ENCODE data around the gene IL1R1. TPM values are rescaled to one million over a fixed set of nuclear protein-coding genes. Genes with fewer than 3 reads are reported as not detected.

IL1R1 gene
- total RNA-seq, 1 donor from 2014 or later: 1.7 TPM

DNA sequence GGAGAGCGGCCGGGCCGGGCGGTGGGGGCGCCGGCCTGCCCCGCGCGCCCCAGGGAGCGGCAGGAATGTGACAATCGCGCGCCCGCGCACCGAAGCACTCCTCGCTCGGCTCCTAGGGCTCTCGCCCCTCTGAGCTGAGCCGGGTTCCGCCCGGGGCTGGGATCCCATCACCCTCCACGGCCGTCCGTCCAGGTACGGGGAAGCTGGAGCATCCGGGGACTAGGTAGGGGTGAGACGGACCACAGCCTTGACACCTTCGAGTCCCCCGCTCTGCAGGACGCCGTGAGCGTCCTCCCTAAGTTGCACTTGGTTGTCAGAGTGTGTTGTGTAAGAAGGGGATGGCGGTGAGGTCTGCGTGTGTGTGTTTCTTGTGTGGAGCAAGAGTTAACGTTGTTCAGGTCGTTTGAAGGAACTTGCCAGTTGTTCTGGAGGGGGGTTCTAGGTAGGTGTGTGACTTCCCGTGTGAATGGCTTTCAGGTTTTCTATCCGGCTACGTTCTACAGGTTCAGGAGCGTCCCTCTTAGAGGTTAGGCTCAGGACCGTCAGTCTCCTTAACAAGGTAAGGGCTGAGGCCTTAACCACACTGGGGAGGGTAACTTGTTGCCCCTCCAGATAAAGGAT, 393 bp downstream of the IL1R1 start:
- Mint-ChIP-seq H3K9me3 (peaks cover 34% of the 10 kb centered on the region), H3K4me3 (peak overlapping the region; percentile 87), H3K36me3 (no peaks in the 10 kb centered on the region), H3K27ac (no peak overlapping the region), H3K4me1 (peaks cover 9% of the 10 kb centered on the region), H3K27me3 (ENCODE audit: insufficient read depth, low read depth) (peaks cover 28% of the 10 kb centered on the region)
- Histone ChIP-seq H3K79me2 (ENCODE audit: low read depth) (no peaks in the 10 kb centered on the region), H3K27ac (no peak overlapping the region), H3K36me3 (no peaks in the 10 kb centered on the region), H3K4me3 (peak overlapping the region; percentile 51), H3F3A (ENCODE audit: low read depth) (peaks cover 5% of the 10 kb centered on the region), H3K27me3 (peaks cover 37% of the 10 kb centered on the region), H3K9me3 (ENCODE audit: low read depth) (no peaks in the 10 kb centered on the region), H3K4me2 (peak overlapping the region; percentile 75), H3K4me1 (peaks cover 4% of the 10 kb centered on the region), H3K9ac (no peak overlapping the region), H2AFZ (replicated peaks) (peak overlapping the region; percentile 97), H4K20me1 (ENCODE audit: low read depth) (no peaks in the 10 kb centered on the region)
- no peak for TF ChIP-seq EZH2 (IDR thresholded peaks at IDR 0.05)
- TF ChIP-seq EZH2phosphoT487 (IDR thresholded peaks at IDR 0.05): peak; percentile 18
- TF ChIP-seq, protein P1, sequence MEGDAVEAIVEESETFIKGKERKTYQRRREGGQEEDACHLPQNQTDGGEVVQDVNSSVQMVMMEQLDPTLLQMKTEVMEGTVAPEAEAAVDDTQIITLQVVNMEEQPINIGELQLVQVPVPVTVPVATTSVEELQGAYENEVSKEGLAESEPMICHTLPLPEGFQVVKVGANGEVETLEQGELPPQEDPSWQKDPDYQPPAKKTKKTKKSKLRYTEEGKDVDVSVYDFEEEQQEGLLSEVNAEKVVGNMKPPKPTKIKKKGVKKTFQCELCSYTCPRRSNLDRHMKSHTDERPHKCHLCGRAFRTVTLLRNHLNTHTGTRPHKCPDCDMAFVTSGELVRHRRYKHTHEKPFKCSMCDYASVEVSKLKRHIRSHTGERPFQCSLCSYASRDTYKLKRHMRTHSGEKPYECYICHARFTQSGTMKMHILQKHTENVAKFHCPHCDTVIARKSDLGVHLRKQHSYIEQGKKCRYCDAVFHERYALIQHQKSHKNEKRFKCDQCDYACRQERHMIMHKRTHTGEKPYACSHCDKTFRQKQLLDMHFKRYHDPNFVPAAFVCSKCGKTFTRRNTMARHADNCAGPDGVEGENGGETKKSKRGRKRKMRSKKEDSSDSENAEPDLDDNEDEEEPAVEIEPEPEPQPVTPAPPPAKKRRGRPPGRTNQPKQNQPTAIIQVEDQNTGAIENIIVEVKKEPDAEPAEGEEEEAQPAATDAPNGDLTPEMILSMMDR (IDR thresholded peaks at IDR 0.05): no peak
- DNase-seq (ENCODE audit: low spot score): no peak

DNA sequence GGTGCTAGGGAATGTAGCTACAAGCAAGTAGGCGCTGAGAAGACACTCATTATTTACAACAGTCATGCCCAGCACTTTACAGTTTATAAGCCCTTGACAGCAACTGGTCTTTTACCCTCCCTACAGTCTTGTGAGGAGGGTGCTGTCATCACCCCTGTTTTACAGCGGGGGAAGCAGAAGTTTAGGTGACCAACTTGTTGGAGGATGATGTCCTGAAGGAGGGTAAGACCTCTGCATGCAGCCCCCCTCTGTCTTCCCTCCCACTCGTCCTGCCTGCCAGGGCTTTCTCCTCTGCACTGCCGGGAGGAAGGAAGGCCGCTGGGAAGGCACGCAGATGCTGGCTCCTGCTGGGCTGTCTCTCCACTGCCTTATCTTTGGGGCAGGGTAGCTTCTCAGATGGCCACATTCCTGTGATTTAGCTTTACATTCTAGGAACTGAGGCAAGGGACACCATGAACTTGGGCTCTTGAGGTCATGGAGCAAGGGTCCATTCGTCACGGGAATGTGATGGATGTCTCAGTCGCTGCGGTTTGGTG, 972 bp downstream of the IL1R1 start:
- no peak overlapping the region for H3K4me2 ChIP-seq
- Mint-ChIP-seq H3K27ac (no peak overlapping the region), H3K27me3 (ENCODE audit: insufficient read depth, low read depth) (peaks cover 28% of the 10 kb centered on the region), H3K4me3 (peak overlapping the region; percentile 87), H3K36me3 (no peaks in the 10 kb centered on the region), H3K4me1 (peaks cover 9% of the 10 kb centered on the region), H3K9me3 (peaks cover 34% of the 10 kb centered on the region)
- H3K27ac ChIP-seq: no peak overlapping the region
- H4K20me1 ChIP-seq (ENCODE audit: low read depth): no peaks in the 10 kb centered on the region
- H3K79me2 ChIP-seq (ENCODE audit: low read depth): no peaks in the 10 kb centered on the region
- DNase-seq (ENCODE audit: low spot score): no peak
- H3K9ac ChIP-seq: no peak overlapping the region
- H3K9me3 ChIP-seq (ENCODE audit: low read depth): no peaks in the 10 kb centered on the region
- no peak overlapping the region for H3K4me3 ChIP-seq
- H3K27me3 ChIP-seq: peaks cover 37% of the 10 kb centered on the region
- peaks cover 4% of the 10 kb centered on the region for H3K4me1 ChIP-seq
- H3F3A ChIP-seq (ENCODE audit: low read depth): peaks cover 5% of the 10 kb centered on the region
- TF ChIP-seq, protein P1 (IDR thresholded peaks at IDR 0.05): no peak
- no peak for TF ChIP-seq EZH2 (IDR thresholded peaks at IDR 0.05)
- no peak overlapping the region for H2AFZ ChIP-seq (replicated peaks)
- H3K36me3 ChIP-seq: no peaks in the 10 kb centered on the region

DNA sequence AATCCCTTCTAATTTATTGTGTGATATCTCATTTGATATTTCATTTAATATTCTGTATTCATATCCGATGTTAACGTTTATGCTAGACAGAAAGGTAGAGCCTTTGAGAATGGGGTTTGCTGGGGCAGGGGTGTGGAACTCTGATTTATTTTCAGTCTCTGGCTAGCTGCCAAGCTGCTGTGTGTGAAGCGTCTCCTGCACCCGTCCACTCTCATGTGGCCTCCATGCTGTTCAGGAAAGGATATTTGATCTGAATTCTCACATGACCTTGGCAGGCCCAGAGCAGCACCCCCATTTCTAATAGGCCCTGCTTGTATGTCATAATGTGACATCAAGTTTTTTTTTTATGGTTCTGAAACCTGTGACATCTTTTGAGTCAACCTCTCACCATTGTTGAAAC, 1.6 kb downstream of the IL1R1 start:
- no peak overlapping the region for H3K27ac Mint-ChIP-seq
- Histone ChIP-seq H3K4me2 (no peak overlapping the region), H3K27me3 (peaks cover 37% of the 10 kb centered on the region), H3F3A (ENCODE audit: low read depth) (peaks cover 5% of the 10 kb centered on the region), H2AFZ (replicated peaks) (no peak overlapping the region), H3K27ac (no peak overlapping the region), H3K79me2 (ENCODE audit: low read depth) (no peaks in the 10 kb centered on the region), H3K4me1 (peaks cover 4% of the 10 kb centered on the region), H4K20me1 (ENCODE audit: low read depth) (no peaks in the 10 kb centered on the region), H3K9ac (no peak overlapping the region), H3K9me3 (ENCODE audit: low read depth) (no peaks in the 10 kb centered on the region), H3K4me3 (no peak overlapping the region), H3K36me3 (no peaks in the 10 kb centered on the region)
- DNase-seq (ENCODE audit: low spot score): no peak
- no peaks in the 10 kb centered on the region for H3K36me3 Mint-ChIP-seq
- peaks cover 36% of the 10 kb centered on the region for H3K9me3 Mint-ChIP-seq
- no peak for TF ChIP-seq EZH2phosphoT487 (IDR thresholded peaks at IDR 0.05)
- no peak for TF ChIP-seq EZH2 (IDR thresholded peaks at IDR 0.05)
- TF ChIP-seq, protein P1 (IDR thresholded peaks at IDR 0.05): no peak
- peak overlapping the region; percentile 27 for H3K4me3 Mint-ChIP-seq
- peaks cover 28% of the 10 kb centered on the region for H3K27me3 Mint-ChIP-seq (ENCODE audit: insufficient read depth, low read depth)
- peaks cover 9% of the 10 kb centered on the region for H3K4me1 Mint-ChIP-seq
